H1 (cell line): ENCODE measurements around the gene CEBPB. TPM values are rescaled to one million over a fixed set of nuclear protein-coding genes. Genes with fewer than 3 reads are reported as not detected.

Experiments
- CTCF ChIA-PET: fragments of 300-600 bp; sonication (Branson Sonifier 250); formaldehyde crosslinking; loops from one replicate; lab custom pipeline; 2021; ENCODE audit not compliant: partially characterized antibody; lab: Charles Lee
- POLR2A ChIA-PET: fragments of 300-600 bp; sonication (Branson Sonifier 250); formaldehyde crosslinking; loops from one replicate; lab custom pipeline; 2021; ENCODE audit warnings: inconsistent platforms; ENCODE audit not compliant: partially characterized antibody; lab: Charles Lee
- DNase-seq, 2 experiments: peaks; one replicate each; pipeline versions ENCODE4 v3.0.0 to v3.0.0-alpha.2; 2010 to 2022; ENCODE audit warnings: low spot score in 2 of 2, low read depth in 1 of 2, mixed read lengths in 1 of 2
- FAIRE-seq: peaks from 2 replicates; lab custom pipeline; 2011; peaks lifted over from hg19 to GRCh38; lab: Jason Lieb, UNC
- H2AFZ ChIP-seq: 2 replicates; pipeline ENCODE4 v1.8.1; 2012; ENCODE audit warnings: low read length, inconsistent platforms
- H2AK5ac ChIP-seq: 2 replicates; pipeline ENCODE4 v1.6.1; 2013; ENCODE audit warnings: low read depth, low read length
- H2BK120ac ChIP-seq: replicated peaks from 2 replicates; pipeline ENCODE3; 2013; ENCODE audit warnings: low read depth, low read length, inconsistent platforms
- H2BK12ac ChIP-seq: 2 replicates; pipeline ENCODE4 v1.6.1; 2013; ENCODE audit warnings: low read depth, low read length
- H2BK15ac ChIP-seq: 2 replicates; pipeline ENCODE4 v1.6.1; 2013; ENCODE audit warnings: low read length
- H2BK20ac ChIP-seq: 2 replicates; pipeline ENCODE4 v1.6.1; 2013; ENCODE audit warnings: low read length
- H2BK5ac ChIP-seq: 2 replicates; pipeline ENCODE4 v1.6.1; 2013; ENCODE audit warnings: low read depth, low read length
- H3K14ac ChIP-seq: 2 replicates; pipeline ENCODE4 v1.6.1; 2013; ENCODE audit warnings: inconsistent platforms; ENCODE audit not compliant: insufficient read length
- H3K18ac ChIP-seq: 2 replicates; pipeline ENCODE4 v1.6.1; 2013; ENCODE audit warnings: low read length; ENCODE audit errors: extremely low read depth
- H3K23ac ChIP-seq: 2 replicates; pipeline ENCODE4 v1.6.1; 2013; ENCODE audit warnings: inconsistent platforms; ENCODE audit not compliant: insufficient read length
- H3K23me2 ChIP-seq: 2 replicates; pipeline ENCODE4 v1.6.1; 2013; ENCODE audit warnings: low read depth, low read length
- H3K27ac ChIP-seq: 2 replicates; pipeline ENCODE4 v1.6.1; 2011; ENCODE audit warnings: low read depth, low read length, inconsistent platforms
- H3K27me3 ChIP-seq, 4 experiments: replicated peaks in 1 of 4; 1 replicate in 1 of 4; 2 replicates in 3 of 4; pipeline versions ENCODE4 v1.6.1 to v1.8.1; 2011 to 2013; ENCODE audit warnings: low read length in 3 of 4, mild to moderate bottlenecking in 3 of 4, inconsistent platforms in 2 of 4, mixed read lengths in 2 of 4, moderate library complexity in 1 of 4; ENCODE audit not compliant: control insufficient read depth in 3 of 4, insufficient read depth in 3 of 4; ENCODE audit errors: extremely low read depth in 1 of 4
- H3K36me3 ChIP-seq, 4 experiments: 2 replicates each; pipeline versions ENCODE4 v1.6.1 to v1.8.1; 2011 to 2013; ENCODE audit warnings: mild to moderate bottlenecking in 4 of 4, low read length in 3 of 4, moderate library complexity in 2 of 4, control low read depth in 1 of 4, inconsistent platforms in 1 of 4; ENCODE audit not compliant: insufficient read depth in 4 of 4, control insufficient read depth in 2 of 4
- H3K4ac ChIP-seq: replicated peaks from 2 replicates; pipeline ENCODE3; 2013; ENCODE audit warnings: low read length, low read depth, mixed read lengths, inconsistent platforms; ENCODE audit not compliant: insufficient read length
- H3K4me1 ChIP-seq, 4 experiments: replicated peaks in 1 of 4; 1 replicate in 1 of 4; 2 replicates in 3 of 4; pipeline versions ENCODE4 v1.6.1 to v1.8.1; 2011 to 2013; ENCODE audit warnings: low read length in 3 of 4, inconsistent platforms in 2 of 4, mixed read lengths in 1 of 4; ENCODE audit not compliant: insufficient read depth in 4 of 4, control insufficient read depth in 3 of 4
- H3K4me2 ChIP-seq, 2 experiments: 2 replicates each; pipeline versions ENCODE4 v1.6.1 to v1.8.1; 2011 to 2013; ENCODE audit warnings: low read depth in 2 of 2, low read length in 2 of 2, control low read depth in 1 of 2, inconsistent platforms in 1 of 2, mild to moderate bottlenecking in 1 of 2; ENCODE audit not compliant: insufficient read depth in 1 of 2
- H3K4me3 ChIP-seq, 4 experiments: fragments of 200-600, 300-600 bp in 1 of 4; sonication (generic), shearing (Covaris generic), sonication (Bioruptor Twin) in 1 of 4; 2 replicates each; pipeline versions ENCODE4 v1.5.1 to v1.8.1; 2011 to 2016; ENCODE audit warnings: low read length in 4 of 4, low read depth in 3 of 4, control low read depth in 2 of 4, inconsistent platforms in 2 of 4, mild to moderate bottlenecking in 2 of 4, mixed read lengths in 1 of 4, moderate library complexity in 1 of 4; ENCODE audit not compliant: insufficient read depth in 2 of 4; ENCODE audit errors: extremely low read depth in 1 of 4
- H3K56ac ChIP-seq: replicated peaks from 2 replicates; pipeline ENCODE3; 2013; ENCODE audit warnings: low read depth, mild to moderate bottlenecking, mixed read lengths, low read length, inconsistent platforms; ENCODE audit not compliant: insufficient read length
- H3K79me1 ChIP-seq: 2 replicates; pipeline ENCODE4 v1.6.1; 2013; ENCODE audit warnings: low read depth, low read length, control low read depth
- H3K79me2 ChIP-seq, 2 experiments: 2 replicates each; pipeline versions ENCODE4 v1.6.1 to v1.8.1; 2012 to 2013; ENCODE audit warnings: low read length in 2 of 2, mild to moderate bottlenecking in 2 of 2, inconsistent platforms in 1 of 2; ENCODE audit not compliant: insufficient read depth in 2 of 2, control insufficient read depth in 1 of 2
- H3K9ac ChIP-seq, 4 experiments: replicated peaks in 1 of 4; 1 replicate in 1 of 4; 2 replicates in 3 of 4; pipeline versions ENCODE4 v1.6.1 to v1.8.1; 2011 to 2013; ENCODE audit warnings: low read depth in 3 of 4, low read length in 3 of 4, control low read depth in 2 of 4, mild to moderate bottlenecking in 2 of 4, moderate library complexity in 2 of 4, inconsistent platforms in 1 of 4; ENCODE audit errors: extremely low read depth in 1 of 4
- H3K9me3 ChIP-seq, 2 experiments: 2 replicates each; pipeline versions ENCODE4 v1.6.1 to v1.8.1; 2012 to 2013; ENCODE audit warnings: mild to moderate bottlenecking in 2 of 2, moderate library complexity in 2 of 2, control low read depth in 1 of 2, inconsistent platforms in 1 of 2, low read depth in 1 of 2, low read length in 1 of 2, mixed read lengths in 1 of 2; ENCODE audit not compliant: insufficient read depth in 2 of 2
- H4K20me1 ChIP-seq, 2 experiments: replicated peaks in 1 of 2; 2 replicates each; pipeline versions ENCODE3 to v1.8.1; 2011 to 2013; ENCODE audit warnings: inconsistent platforms in 2 of 2, low read length in 2 of 2, mild to moderate bottlenecking in 1 of 2; ENCODE audit not compliant: insufficient read depth in 2 of 2, control insufficient read depth in 1 of 2
- H4K5ac ChIP-seq: 2 replicates; pipeline ENCODE4 v1.6.1; 2013; ENCODE audit warnings: low read length, low read depth, mixed read lengths, inconsistent platforms; ENCODE audit not compliant: insufficient read length
- H4K8ac ChIP-seq: 2 replicates; pipeline ENCODE4 v1.8.0; 2013; ENCODE audit warnings: mild to moderate bottlenecking, moderate library complexity, low read length, inconsistent platforms; ENCODE audit not compliant: insufficient read depth; ENCODE audit errors: extremely low read depth
- H4K91ac ChIP-seq: replicated peaks from 2 replicates; pipeline ENCODE3; 2013; ENCODE audit warnings: low read length, mixed read lengths, inconsistent platforms; ENCODE audit not compliant: insufficient read length
- BCL11A ChIP-seq, 2 experiments: IDR thresholded peaks; one replicate each; pipeline ENCODE4 v1.6.1; 2011; ENCODE audit warnings: low read depth in 2 of 2, low read length in 2 of 2, mild to moderate bottlenecking in 2 of 2
- CBX5 ChIP-seq: fragments of 300-800, 300-1000 bp; sonication (generic); IDR thresholded peaks from 2 replicates; pipeline ENCODE4 v1.7.1; 2016; ENCODE audit warnings: antibody characterized with exemption, low read length, low read depth
- EP300 ChIP-seq, 2 experiments: IDR thresholded peaks; 1 replicate in 1 of 2; 2 replicates in 1 of 2; pipeline ENCODE4 v1.6.1; 2011 to 2012; ENCODE audit warnings: low read depth in 2 of 2, low read length in 2 of 2, mild to moderate bottlenecking in 2 of 2, borderline replicate concordance in 1 of 2, inconsistent platforms in 1 of 2, moderate library complexity in 1 of 2
- GTF2F1 ChIP-seq: IDR thresholded peaks from 2 replicates; pipeline ENCODE4 v1.6.1; 2012; ENCODE audit warnings: low read depth, low read length, improper control_type of control experiment, borderline replicate concordance
- MAFK ChIP-seq: IDR thresholded peaks from 2 replicates; pipeline ENCODE4 v1.6.1; 2012; ENCODE audit warnings: low read depth, mild to moderate bottlenecking, improper control_type of control experiment, low read length
- NRF1 ChIP-seq: IDR thresholded peaks from 2 replicates; pipeline ENCODE4 v1.6.1; 2011; ENCODE audit warnings: mild to moderate bottlenecking, low read depth, low read length, improper control_type of control experiment
- RNF2 ChIP-seq: fragments of 200-900, 300-1000 bp; sonication (generic); IDR thresholded peaks from 2 replicates; pipeline ENCODE4 v1.7.1; 2016; ENCODE audit warnings: borderline replicate concordance, low read depth, mild to moderate bottlenecking, antibody characterized with exemption, low read length; ENCODE audit not compliant: poor library complexity, severe bottlenecking; ENCODE audit errors: missing control alignments
- SP1 ChIP-seq: IDR thresholded peaks from 2 replicates; pipeline ENCODE4 v1.6.1; 2011; ENCODE audit warnings: low read depth, low read length
- TAF7 ChIP-seq: optimal IDR thresholded peaks from 2 replicates; pipeline ENCODE3; 2011; ENCODE audit warnings: low read depth, mild to moderate bottlenecking, inconsistent platforms, low read length, moderate library complexity, borderline replicate concordance
- TCF12 ChIP-seq: IDR thresholded peaks from 2 replicates; pipeline ENCODE4 v1.6.1; 2011; ENCODE audit warnings: low read depth, mild to moderate bottlenecking, low read length
- TEAD4 ChIP-seq: IDR thresholded peaks from 2 replicates; pipeline ENCODE4 v1.6.1; 2012; ENCODE audit warnings: low read depth, low read length, inconsistent platforms, mixed read lengths
- USF2 ChIP-seq: IDR thresholded peaks from 2 replicates; pipeline ENCODE4 v1.6.1; 2011; ENCODE audit warnings: low read length, improper control_type of control experiment
- WGBS, 2 experiments: shearing (Covaris generic) in 1 of 2; methylation state at CpG; one replicate each; pipeline versions ENCODE4 v1.1.6 to v1.1.7; 2013 to 2015; ENCODE audit warnings: low lambda C conversion rate in 2 of 2, mixed read lengths in 2 of 2, inconsistent platforms in 1 of 2, low coverage in 1 of 2, missing lambda C conversion rate in 1 of 2; ENCODE audit not compliant: insufficient replicate concordance in 2 of 2, insufficient coverage in 1 of 2, insufficient read length in 1 of 2; ENCODE audit errors: extremely low coverage in 1 of 2, missing lambda C conversion rate in 1 of 2; 5-methylcytosine and 5-hydroxymethylcytosine counted together
- polyA plus RNA-seq, 7 experiments: library from polyadenylated mRNA; depleted of rRNA in 3 of 7; stranded (reverse) in 5 of 7; unstranded in 2 of 7; fragments of >200 nt in 5 of 7; fragments of 200-250 nt in 2 of 7; gene quantifications; 1 replicate in 5 of 7; 2 replicates in 1 of 7; 4 replicates in 1 of 7; pipeline versions ENCODE4 v1.2.1 to v1.2.3, GENCODE V29; 2011 to 2013; ENCODE audit warnings: missing spikeins in 2 of 7, mixed read lengths in 2 of 7
- total RNA-seq: library from RNA; stranded (reverse); fragmentation: NEBNext Ultra II Directional; extraction: Animal tissue kit (Norgen Biotek cat#: 25700); gene quantifications from 2 replicates; pipeline ENCODE4 v1.2.1, GENCODE V29; 2021

CEBPB gene
- total and polyA plus RNA-seq, 2 of the 8 experiments (the other 6 are each of a cell fraction or from before 2014, with no cell fraction given) = 7.1 to 24.1 TPM

DNA sequence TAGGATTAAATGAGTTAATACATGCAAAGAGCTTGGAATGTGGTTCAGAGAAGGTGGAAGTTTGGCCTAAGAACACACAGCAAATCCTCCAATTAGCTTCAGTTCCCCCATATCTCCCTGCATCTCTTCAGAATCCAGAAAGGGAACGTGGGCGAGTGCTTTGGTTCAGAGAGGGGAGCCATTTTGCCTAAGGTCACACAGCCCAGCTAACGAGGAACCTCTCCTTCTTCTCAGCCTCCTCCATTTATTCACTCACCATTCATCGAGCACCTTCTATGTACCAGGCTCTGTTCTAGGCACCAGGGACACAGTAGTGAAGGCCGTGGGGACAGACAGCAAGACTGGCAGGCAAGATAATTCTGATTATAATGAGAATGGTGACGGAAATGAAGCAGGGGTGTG is 2.3 kb upstream of the CEBPB start:
- H3K14ac ChIP-seq = no peak overlapping the region
- H4K20me1 ChIP-seq = peaks cover 1 to 2% of the 10 kb centered on the region in 2 experiments
- DNase-seq = no peak
- H2AFZ ChIP-seq = no peak overlapping the region
- H2BK120ac ChIP-seq = no peak overlapping the region
- peaks cover 0 to 12% of the 10 kb centered on the region in 2 experiments; a peak in 2 of 4 replicates for H3K79me2 ChIP-seq
- H3K79me1 ChIP-seq = peaks cover 2% of the 10 kb centered on the region; the same call in 1 of the 2 replicates
- no peak overlapping the region for H3K27ac ChIP-seq
- H2BK15ac ChIP-seq = no peak overlapping the region
- no peaks in the 10 kb centered on the region for H3K9me3 ChIP-seq
- H2BK12ac ChIP-seq = peak overlapping the region; percentile 1; the same call in 1 of the 2 replicates
- H2BK20ac ChIP-seq = no peak overlapping the region
- no peak overlapping the region for H3K9ac ChIP-seq
- no peak overlapping the region for H3K4me2 ChIP-seq
- H2AK5ac ChIP-seq = no peak overlapping the region
- no peak for FAIRE-seq
- H3K23me2 ChIP-seq = peaks cover 5% of the 10 kb centered on the region; the same call in 1 of the 2 replicates
- no peak overlapping the region for H4K5ac ChIP-seq
- ChIA-PET CTCF (interaction anchor here (0.6 to 8.8 kb wide), 24 partner anchors 10 to 391 kb away, joined by 3 to 115 read pairs (median 5); no protein-coding TSS in a partner anchor), POLR2A (interaction anchor here (0.6 to 1.8 kb wide), 5 partner anchors 9 to 276 kb away, joined by 3 to 6 read pairs (median 3); no protein-coding TSS in a partner anchor)
- H3K23ac ChIP-seq = no peak overlapping the region
- H3K4me3 ChIP-seq = no peak overlapping the region
- H3K4ac ChIP-seq = no peak overlapping the region
- H3K18ac ChIP-seq = no peak overlapping the region
- H3K56ac ChIP-seq = no peak overlapping the region
- H3K4me1 ChIP-seq = peaks cover 0 to 20% (median 9%) of the 10 kb centered on the region in 4 experiments; a peak in 6 of 7 replicates
- no peaks in the 10 kb centered on the region; a peak in 1 of 8 replicates for H3K36me3 ChIP-seq
- WGBS, 2 experiments = 82% methylated on average over 6 of the region's 6 CpGs; no CpG with 5 or more reads in 1 of the 2 experiments
- no peak overlapping the region for H2BK5ac ChIP-seq
- no peak overlapping the region for H4K8ac ChIP-seq
- no peak overlapping the region for H4K91ac ChIP-seq
- H3K27me3 ChIP-seq = peaks cover 0 to 2% (median 0%) of the 10 kb centered on the region in 4 experiments; a peak in 1 of 7 replicates
- TF ChIP-seq NRF1 (no peak), RNF2 (no peak), EP300 (IDR thresholded peaks at IDR 0.05; ENCODE audit: borderline replicate concordance in 1 of 2, low read depth in 2 of 2, low read length in 2 of 2) (no peak), TCF12 (no peak), BCL11A (IDR thresholded peaks at IDR 0.05; ENCODE audit: low read depth in 2 of 2, low read length in 2 of 2) (no peak), GTF2F1 (no peak), TEAD4 (no peak), MAFK (no peak), USF2 (no peak), CBX5 (no peak), TAF7 (no peak), SP1 (no peak)
